ENCODE measurements around the gene LIMCH1. TPM values are rescaled to one million over a fixed set of nuclear protein-coding genes. Genes with fewer than 3 reads are reported as not detected.

Gene LIMCH1
- total RNA-seq, 1 donor from 2014 or later, result 369 TPM

GRCh38 chr4:41681054-41681453, 143.1 kb downstream of the LIMCH1 start:
- Histone ChIP-seq H3K27ac (no peak overlapping the region), H3K9me3 (no peaks in the 10 kb centered on the region), H3K4me3 (no peak overlapping the region), H3K4me1 (no peaks in the 10 kb centered on the region), H3K27me3 (no peaks in the 10 kb centered on the region), H3K36me3 (peaks cover 89% of the 10 kb centered on the region)
- no peak for DNase-seq
- intact Hi-C loops (cut with DNase I), result no loop called here
- TF ChIP-seq CTCF (IDR thresholded peaks at IDR 0.05), result no peak
- no peak for ATAC-seq

GRCh38 chr4:41683326-41683725, 145.4 kb downstream of the LIMCH1 start:
- no peak for ATAC-seq
- Histone ChIP-seq H3K9me3 (no peaks in the 10 kb centered on the region), H3K27ac (no peak overlapping the region), H3K4me3 (no peak overlapping the region), H3K36me3 (peaks cover 98% of the 10 kb centered on the region), H3K27me3 (no peaks in the 10 kb centered on the region), H3K4me1 (no peaks in the 10 kb centered on the region)
- DNase-seq, result no peak
- no peak for TF ChIP-seq CTCF (IDR thresholded peaks at IDR 0.05)
- intact Hi-C loops (cut with DNase I), result no loop called here

GRCh38 chr4:41686893-41687292, 148.9 kb downstream of the LIMCH1 start:
- peaks cover 100% of the 10 kb centered on the region for H3K36me3 ChIP-seq

DNA sequence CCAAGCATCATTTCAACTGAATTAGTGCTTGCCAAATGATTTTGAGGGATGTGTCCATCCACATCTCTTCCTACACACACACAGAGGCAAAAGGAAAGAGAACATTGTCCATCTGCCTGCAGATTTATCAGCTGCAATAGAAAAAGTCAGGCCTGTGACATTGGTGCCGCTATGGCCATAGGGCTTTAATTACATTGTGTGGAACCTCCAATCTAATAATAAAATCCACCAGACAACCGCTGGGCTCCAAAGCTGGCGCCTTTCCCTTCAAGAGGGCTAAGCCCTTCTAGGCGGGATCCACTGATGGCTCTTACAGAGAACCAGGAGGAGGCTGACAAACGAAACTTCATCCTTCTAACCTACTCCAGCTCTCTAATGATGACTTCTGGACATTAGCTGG, 150.0 kb downstream of the LIMCH1 start:
- no peak for ATAC-seq
- TF ChIP-seq CTCF (IDR thresholded peaks at IDR 0.05), result no peak
- Histone ChIP-seq H3K27ac (no peak overlapping the region), H3K4me3 (no peak overlapping the region), H3K4me1 (no peaks in the 10 kb centered on the region), H3K9me3 (no peaks in the 10 kb centered on the region), H3K36me3 (peaks cover 99% of the 10 kb centered on the region), H3K27me3 (no peaks in the 10 kb centered on the region)
- intact Hi-C loops (cut with DNase I), result no loop called here
- no peak for DNase-seq

More at GRCh38 chr4:41686893-41687292, 148.9 kb downstream of the LIMCH1 start:
- ATAC-seq, result no peak
- DNase-seq, result no peak
- Histone ChIP-seq H3K9me3 (no peaks in the 10 kb centered on the region), H3K4me3 (no peak overlapping the region), H3K27ac (no peak overlapping the region), H3K27me3 (no peaks in the 10 kb centered on the region), H3K4me1 (no peaks in the 10 kb centered on the region)
- intact Hi-C loops (cut with DNase I), result no loop called here
- TF ChIP-seq CTCF (IDR thresholded peaks at IDR 0.05), result no peak

DNA sequence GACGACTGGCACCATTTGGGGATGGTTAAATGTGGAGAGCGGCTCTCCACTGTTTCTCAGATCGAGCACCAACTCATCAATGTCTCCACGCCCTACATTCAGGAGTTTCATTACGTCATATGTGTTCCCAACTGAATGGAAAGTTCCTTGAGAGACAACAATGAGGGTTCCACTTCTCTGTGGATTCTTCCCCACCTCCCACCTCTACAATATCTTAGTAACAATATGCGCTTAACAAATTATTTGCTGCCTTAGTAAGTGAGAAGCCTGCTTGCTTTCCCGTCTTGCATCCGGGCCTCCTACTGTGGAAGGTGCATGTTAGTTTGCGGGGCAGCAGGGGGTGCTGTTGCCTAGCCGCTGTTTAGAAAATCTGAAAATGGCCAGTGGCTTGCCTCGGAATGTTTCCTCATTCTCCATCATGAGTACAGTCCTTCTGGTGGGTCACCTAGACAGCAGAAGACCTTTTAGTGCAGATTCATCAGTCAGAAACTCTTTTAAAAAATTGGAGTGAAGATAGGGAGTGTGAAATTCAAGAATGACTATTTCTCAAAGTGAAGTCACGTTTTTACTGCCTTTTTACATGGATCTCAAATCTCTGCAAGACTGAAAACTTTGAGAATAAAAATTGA, 154.9 kb downstream of the LIMCH1 start:
- TF ChIP-seq CTCF (IDR thresholded peaks at IDR 0.05), result peak; percentile 70

More for the DNA sequence above, 154.9 kb downstream of the LIMCH1 start:
- ATAC-seq (peak; percentile 86), DNase-seq (peak; percentile 65)
- intact Hi-C loops (cut with DNase I), result loop anchor here (10.0 kb wide), 1 partner anchor 192 kb away; no protein-coding TSS in a partner anchor
- H3K27ac ChIP-seq, result no peak overlapping the region
- H3K9me3 ChIP-seq, result no peaks in the 10 kb centered on the region
- no peaks in the 10 kb centered on the region for H3K4me1 ChIP-seq
- H3K27me3 ChIP-seq, result no peaks in the 10 kb centered on the region
- peaks cover 64% of the 10 kb centered on the region for H3K36me3 ChIP-seq
- no peak overlapping the region for H3K4me3 ChIP-seq

All from upper lobe of right lung (tissue), 1 donor.